Spleen (tissue), 11 donors: ENCODE results near the gene GRID2. TPM values are rescaled to one million over a fixed set of nuclear protein-coding genes. Genes with fewer than 3 reads are reported as not detected.

ENCODE experiments used
- DNase-seq: peaks from one replicate; pipeline ENCODE4 v3.0.0-alpha.2; 2020
- H3K27ac ChIP-seq, 8 donors: fragments of 200-600 bp; sonication (generic) in 7 of 8; 1 replicate in 4 of 8; 2 replicates in 4 of 8; pipeline versions ENCODE4 v1.5.0 to v1.8.0; 2016 to 2021; ENCODE audit warnings: inconsistent platforms in 4 of 8, mild to moderate bottlenecking in 4 of 8, moderate library complexity in 1 of 8
- H3K27me3 ChIP-seq, 7 donors: fragments of 200-600 bp; sonication (generic) in 6 of 7; replicated peaks in 1 of 7; 1 replicate in 4 of 7; 2 replicates in 3 of 7; pipeline versions ENCODE4 v1.5.0 to v1.8.0; 2016 to 2021; ENCODE audit warnings: inconsistent platforms in 3 of 7, mild to moderate bottlenecking in 1 of 7
- H3K36me3 ChIP-seq, 6 donors: fragments of 200-600 bp; sonication (generic) in 5 of 6; 1 replicate in 4 of 6; 2 replicates in 2 of 6; pipeline versions ENCODE4 v1.5.0 to v1.8.0; 2016 to 2021; ENCODE audit warnings: inconsistent platforms in 2 of 6
- H3K4me1 ChIP-seq, 6 donors: fragments of 200-600 bp; sonication (generic) in 5 of 6; 1 replicate in 3 of 6; 2 replicates in 3 of 6; pipeline versions ENCODE4 v1.5.0 to v1.8.0; 2016 to 2021; ENCODE audit warnings: inconsistent platforms in 3 of 6
- H3K4me3 ChIP-seq, 8 donors: fragments of 200-600 bp; sonication (generic) in 7 of 8; 1 replicate in 4 of 8; 2 replicates in 4 of 8; pipeline versions ENCODE4 v1.5.0 to v1.8.0; 2016 to 2021; ENCODE audit warnings: inconsistent platforms in 4 of 8, mild to moderate bottlenecking in 4 of 8, moderate library complexity in 2 of 8
- H3K9me3 ChIP-seq, 8 donors: fragments of 200-600 bp; sonication (generic) in 7 of 8; 1 replicate in 4 of 8; 2 replicates in 4 of 8; pipeline versions ENCODE4 v1.5.0 to v1.8.0; 2016 to 2021; ENCODE audit warnings: inconsistent platforms in 4 of 8
- CTCF ChIP-seq, 11 experiments: fragments of 200-600 bp in 7 of 11; fragments of 450-650 bp in 4 of 11; sonication (generic) in 4 of 11; IDR thresholded peaks in 8 of 11; conservative IDR thresholded peaks in 3 of 11; 1 replicate in 7 of 11; 2 replicates in 4 of 11; pipeline versions ENCODE4 v1.4.0 to v1.8.0; 2016 to 2021; ENCODE audit warnings: antibody characterized with exemption in 11 of 11, inconsistent platforms in 4 of 11, mild to moderate bottlenecking in 1 of 11
- POLR2A ChIP-seq, 3 donors: fragments of 450-650 bp; IDR thresholded peaks; one replicate each; pipeline ENCODE4 v1.5.1; 2017; ENCODE audit warnings: antibody characterized with exemption in 3 of 3, mild to moderate bottlenecking in 1 of 3
- POLR2AphosphoS5 ChIP-seq, 3 donors: sonication (generic); formaldehyde crosslinking; IDR thresholded peaks; one replicate each; pipeline ENCODE4 v1.5.1; 2017; ENCODE audit warnings: antibody characterized with exemption in 3 of 3
- WGBS, 5 donors: extraction: QIAGEN DNeasy Blood & Tissue Kit in 3 of 5; methylation state at CpG; one replicate each; pipeline versions ENCODE4 v1.1.5 to v1.1.7; 2013 to 2018; 5-methylcytosine and 5-hydroxymethylcytosine counted together
- intact Hi-C: fragments of 100-400 bp; cut with DNase I; formaldehyde crosslinking; loops from one replicate; pipeline ENCODE4 v1.15.0; 2023; ENCODE audit warnings: low total_unique reads
- polyA plus RNA-seq, 3 donors: library from polyadenylated mRNA; stranded (reverse); fragments of 200-250 nt; gene quantifications; one replicate each; pipeline ENCODE4 v1.2.1, GENCODE V29; 2013
- total RNA-seq, 7 donors: library from RNA; depleted of rRNA in 3 of 7; stranded (reverse); fragments of >200 nt in 3 of 7; fragmentation: NEBNext Ultra II Directional in 4 of 7; extraction: Animal tissue kit (Norgen Biotek cat#: 25700) in 4 of 7; gene quantifications; one replicate each; pipeline versions ENCODE4 v1.1.0 to v1.2.1, GENCODE V29; 2016 to 2021
- donor health status: healthy with polysubstance abuse.
- donor health status: DM: no; HTN: no; CAD: no; lungs with moderate emphysema.
- donor health status: DM: no; HTN: no; CAD: no.
- donor health status: Bipolar disorder and iron deficiency.
- donor health status: healthy.
- donor health status: DM: no; HTN: no; CAD: no.
- donor health status: DM: yes; HTN: yes; CAD: no.

GRID2 gene
- total and polyA plus RNA-seq, 10 donors: 0.03 to 0.92 (median 0.22) TPM; not detected in 4

GRCh38 chr4:92776080-92776479 is 472.3 kb downstream of the GRID2 start:
- intact Hi-C loops: no loop called here
- peaks cover 0 to under 1% (median 0%) of the 10 kb centered on the region in 8 donors for H3K9me3 ChIP-seq
- no peak for TF ChIP-seq POLR2A (IDR thresholded peaks at IDR 0.05)
- TF ChIP-seq POLR2AphosphoS5 (IDR thresholded peaks at IDR 0.05): no peak
- TF ChIP-seq CTCF (IDR thresholded peaks at IDR 0.05 in 8 of 11, conservative IDR thresholded peaks at IDR 0.05 in 3 of 11): no peak
- WGBS, 5 donors: 80 to 89% (median 85%) methylated on average over 3 of the region's 3 CpGs
- no peaks in the 10 kb centered on the region for H3K36me3 ChIP-seq
- no peak for DNase-seq
- no peak overlapping the region for H3K4me3 ChIP-seq
- no peaks in the 10 kb centered on the region for H3K27me3 ChIP-seq
- H3K27ac ChIP-seq: no peak overlapping the region
- H3K4me1 ChIP-seq: no peaks in the 10 kb centered on the region

- WGBS, 5 donors: 79 to 89% (median 86%) methylated on average over 3 of the region's 3 CpGs
These were observed 486.0 kb downstream of the GRID2 start for GRCh38 chr4:92789741-92790140.

GRCh38 chr4:92791871-92792440 is 488.2 kb downstream of the GRID2 start:
- intact Hi-C loops: no loop called here
- Histone ChIP-seq H3K27me3 (no peaks in the 10 kb centered on the region), H3K36me3 (no peaks in the 10 kb centered on the region), H3K27ac (no peak overlapping the region), H3K4me1 (no peaks in the 10 kb centered on the region), H3K9me3 (peaks cover 0 to 11% (median 2%) of the 10 kb centered on the region in 8 donors), H3K4me3 (no peak overlapping the region)
- WGBS, 5 donors: 26 to 53% (median 47%) methylated on average over 4 of the region's 4 CpGs
- no peak for DNase-seq
- TF ChIP-seq CTCF (IDR thresholded peaks at IDR 0.05 in 8 of 11, conservative IDR thresholded peaks at IDR 0.05 in 3 of 11) (no peak), POLR2AphosphoS5 (IDR thresholded peaks at IDR 0.05) (no peak), POLR2A (IDR thresholded peaks at IDR 0.05) (no peak)

More at GRCh38 chr4:92789741-92790140, 486.0 kb downstream of the GRID2 start:
- Histone ChIP-seq H3K4me3 (no peak overlapping the region), H3K27ac (no peak overlapping the region), H3K4me1 (no peaks in the 10 kb centered on the region), H3K36me3 (no peaks in the 10 kb centered on the region), H3K27me3 (no peaks in the 10 kb centered on the region), H3K9me3 (peaks cover 0 to 4% (median 0%) of the 10 kb centered on the region in 8 donors)
- intact Hi-C loops: no loop called here
- no peak for TF ChIP-seq POLR2AphosphoS5 (IDR thresholded peaks at IDR 0.05)
- TF ChIP-seq CTCF (IDR thresholded peaks at IDR 0.05 in 8 of 11, conservative IDR thresholded peaks at IDR 0.05 in 3 of 11): no peak
- no peak for TF ChIP-seq POLR2A (IDR thresholded peaks at IDR 0.05)
- DNase-seq: no peak

GRCh38 chr4:92809381-92809780 is 505.6 kb downstream of the GRID2 start:
- Histone ChIP-seq H3K27me3 (no peaks in the 10 kb centered on the region), H3K27ac (no peak overlapping the region), H3K4me1 (no peaks in the 10 kb centered on the region), H3K9me3 (no peaks in the 10 kb centered on the region), H3K4me3 (no peak overlapping the region), H3K36me3 (no peaks in the 10 kb centered on the region)
- DNase-seq: no peak
- TF ChIP-seq POLR2A (IDR thresholded peaks at IDR 0.05) (no peak), CTCF (IDR thresholded peaks at IDR 0.05 in 8 of 11, conservative IDR thresholded peaks at IDR 0.05 in 3 of 11) (no peak), POLR2AphosphoS5 (IDR thresholded peaks at IDR 0.05) (no peak)
- intact Hi-C loops: no loop called here
- WGBS, 5 donors: 63 to 85% (median 80%) methylated on average over 2 of the region's 2 CpGs
